ENCODE measurements around the gene PIP5K1A.

GRCh38 chr1:151157067-151157531 is 41.3 kb upstream of the PIP5K1A start:
- TF ChIP-seq CTCF (conservative IDR thresholded peaks at IDR 0.05; ENCODE audit: low read depth, low read length) (no peak), EZH2phosphoT487 (IDR thresholded peaks at IDR 0.05; ENCODE audit: borderline replicate concordance, low read length) (no peak)

Data from PC-3 (cell line).